NT2/D1 (cell line): Measurements from ENCODE around the gene IGF1R.

Experiments
- YY1 ChIP-seq: IDR thresholded peaks from 2 replicates; pipeline ENCODE4 v1.6.1; 2011; ENCODE audit not compliant: insufficient read length, insufficient read depth
- ZNF274 ChIP-seq: IDR thresholded peaks from 2 replicates; pipeline ENCODE4 v1.6.1; 2011; ENCODE audit warnings: mild to moderate bottlenecking, low read depth, low read length

GRCh38 chr15:98923579-98923978, 275.2 kb downstream of the IGF1R start:
- TF ChIP-seq YY1 (no peak), ZNF274 (no peak)
